HFF-Myc (cell line): Measurements from ENCODE around the gene SCAPER.
"Not testable (repeated sequence)": the region's sequence is repeated elsewhere in the genome, so short reads cannot be mapped to it uniquely, and the experiment has no call there.

Source experiments
- DNase-seq: peaks from one replicate; pipeline ENCODE4 v3.0.0-alpha.2; 2011; ENCODE audit warnings: low read depth; ENCODE audit errors: extremely low read depth
- H3K4me3 ChIP-seq: replicated peaks from 2 replicates; pipeline ENCODE4 v1.5.1; 2011; ENCODE audit warnings: low read depth, mild to moderate bottlenecking, control low read depth, low read length
- CTCF ChIP-seq: IDR thresholded peaks from 2 replicates; pipeline ENCODE4 v1.5.1; 2012; ENCODE audit warnings: mild to moderate bottlenecking, low read depth, low read length, control low read depth; ENCODE audit errors: missing control alignments

SCAPER gene

GRCh38 chr15:76432604-76433003, 472.5 kb downstream of the SCAPER start:
- no peak for DNase-seq
- no peak overlapping the region for H3K4me3 ChIP-seq
- no peak for TF ChIP-seq CTCF

GRCh38 chr15:76431971-76432370, 473.2 kb downstream of the SCAPER start:
- TF ChIP-seq CTCF = no peak
- H3K4me3 ChIP-seq = no peak overlapping the region
- no peak for DNase-seq

GRCh38 chr15:76430711-76431110, 474.4 kb downstream of the SCAPER start:
- H3K4me3 ChIP-seq, DNase-seq: not testable (repeated sequence)

- H3K4me3 ChIP-seq = no peak overlapping the region
- TF ChIP-seq CTCF = no peak
- no peak for DNase-seq
These were observed 475.5 kb downstream of the SCAPER start for GRCh38 chr15:76429661-76430060.

GRCh38 chr15:76426941-76427340, 478.2 kb downstream of the SCAPER start:
- DNase-seq = no peak
- no peak for TF ChIP-seq CTCF
- H3K4me3 ChIP-seq = no peak overlapping the region

GRCh38 chr15:76418352-76419140, 486.6 kb downstream of the SCAPER start:
- TF ChIP-seq CTCF = no peak
- DNase-seq = no peak
- no peak overlapping the region for H3K4me3 ChIP-seq

- no peak for TF ChIP-seq CTCF
- H3K4me3 ChIP-seq = no peak overlapping the region
- DNase-seq = peak; percentile 2
These were observed 503.9 kb downstream of the SCAPER start for GRCh38 chr15:76401285-76401684.
